AG09309 (cell line): Measurements from ENCODE around the gene KIAA1614.

ENCODE experiments used
- DNase-seq: peaks from one replicate; pipeline ENCODE4 v3.0.0-alpha.2; 2010; ENCODE audit warnings: low read depth
- H3K4me3 ChIP-seq: 2 replicates; pipeline ENCODE4 v1.5.1; 2011; ENCODE audit warnings: mild to moderate bottlenecking, low read depth, low read length, moderate library complexity; ENCODE audit not compliant: control insufficient read depth
- CTCF ChIP-seq: IDR thresholded peaks from 2 replicates; pipeline ENCODE4 v1.5.1; 2011; ENCODE audit warnings: mild to moderate bottlenecking, low read depth, low read length, inconsistent platforms; ENCODE audit not compliant: insufficient read depth, control insufficient read depth; ENCODE audit errors: missing control alignments

KIAA1614 gene

DNA sequence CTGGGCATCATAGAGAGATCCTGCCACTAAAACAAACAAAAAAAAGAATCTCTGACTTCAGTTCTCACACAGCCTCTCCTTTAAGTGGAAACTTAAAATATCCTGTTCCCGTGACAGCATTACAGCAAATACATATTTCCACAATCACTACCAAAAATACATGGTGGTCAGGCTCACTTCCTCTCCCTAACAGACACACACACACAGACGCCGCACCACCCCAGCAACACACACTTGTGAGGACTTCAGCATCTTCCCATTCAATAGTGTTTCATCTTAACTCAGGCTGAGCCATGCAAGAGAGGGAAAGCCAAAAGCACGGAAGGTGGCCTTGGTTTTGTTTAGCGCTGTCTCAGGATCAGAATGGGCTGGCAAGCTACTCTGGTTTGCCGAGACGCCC, 21.9 kb downstream of the KIAA1614 start:
- no peak for TF ChIP-seq CTCF
- no peak overlapping the region for H3K4me3 ChIP-seq
- DNase-seq = no peak

- H3K4me3 ChIP-seq = no peak overlapping the region
- TF ChIP-seq CTCF = no peak
- DNase-seq = no peak
These were observed 22.8 kb downstream of the KIAA1614 start for GRCh38 chr1:180935326-180936109.

GRCh38 chr1:180936110-180937011, 23.7 kb downstream of the KIAA1614 start:
- no peak for TF ChIP-seq CTCF
- no peak overlapping the region for H3K4me3 ChIP-seq
- no peak for DNase-seq

- no peak for TF ChIP-seq CTCF
- no peak overlapping the region for H3K4me3 ChIP-seq
- no peak for DNase-seq
These were observed 24.3 kb downstream of the KIAA1614 start for GRCh38 chr1:180937012-180937372.

- no peak for DNase-seq
- no peak for TF ChIP-seq CTCF
- H3K4me3 ChIP-seq = no peak overlapping the region
These were observed 25.0 kb downstream of the KIAA1614 start for GRCh38 chr1:180937624-180938225.

DNA sequence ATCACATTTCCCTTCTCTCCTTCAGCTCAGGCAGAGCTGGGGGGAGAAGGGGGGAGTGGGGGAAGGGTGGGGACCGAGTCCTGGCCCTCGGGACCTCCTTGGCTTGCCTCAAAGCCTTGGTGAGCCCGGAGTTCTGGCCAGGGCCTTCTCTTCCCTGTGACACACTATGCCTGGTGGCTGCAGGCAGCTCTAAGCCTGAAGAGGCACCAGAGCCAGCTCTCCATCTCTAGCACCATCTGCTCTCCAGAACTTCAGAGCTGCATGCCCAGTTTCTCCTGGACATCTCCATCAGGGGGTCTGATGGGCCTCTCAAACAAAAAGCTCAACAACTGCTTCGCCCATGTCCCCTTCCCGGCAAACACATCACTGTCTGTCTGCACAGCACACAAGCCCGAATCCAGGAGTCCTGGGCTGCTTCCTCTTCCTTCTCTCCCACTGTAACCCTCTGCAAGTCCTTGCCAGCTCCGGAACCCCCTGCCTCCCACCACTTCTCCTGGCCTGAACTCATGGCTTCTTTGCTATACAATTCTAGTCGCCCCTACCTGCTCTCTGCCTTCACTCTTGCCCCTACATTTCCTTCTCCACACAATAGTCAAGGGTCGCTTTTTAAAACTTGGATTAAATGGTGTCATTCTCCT, 26.5 kb downstream of the KIAA1614 start:
- no peak for TF ChIP-seq CTCF
- DNase-seq = no peak

More for the DNA sequence above, 26.5 kb downstream of the KIAA1614 start:
- H3K4me3 ChIP-seq = no peak overlapping the region
